Large intestine (tissue), 12 donors: ENCODE data around the gene COX7A2. TPM values are rescaled to one million over a fixed set of nuclear protein-coding genes. Genes with fewer than 3 reads are reported as not detected.

Experiments
- DNase-seq, 2 donors: peaks; one replicate each; pipeline versions ENCODE4 v3.0.0 to v3.0.0-alpha.2; 2013
- H3K27ac ChIP-seq: one replicate; pipeline ENCODE4 v1.5.1; 2013; ENCODE audit warnings: low read length
- H3K27me3 ChIP-seq: 2 replicates; pipeline ENCODE4 v1.6.1; 2013; ENCODE audit warnings: low read length; ENCODE audit not compliant: control insufficient read depth, insufficient read depth
- H3K36me3 ChIP-seq: 2 replicates; pipeline ENCODE4 v1.6.1; 2013; ENCODE audit warnings: low read length; ENCODE audit not compliant: control insufficient read depth, insufficient read depth
- H3K4me1 ChIP-seq: one replicate; pipeline ENCODE4 v1.6.1; 2013; ENCODE audit warnings: low read length; ENCODE audit not compliant: control insufficient read depth, insufficient read depth
- H3K4me3 ChIP-seq: one replicate; pipeline ENCODE4 v1.5.1; 2013; ENCODE audit warnings: low read length
- H3K9me3 ChIP-seq: one replicate; pipeline ENCODE4 v1.6.1; 2013; ENCODE audit warnings: mild to moderate bottlenecking, low read depth, low read length, moderate library complexity; ENCODE audit not compliant: control insufficient read depth
- WGBS: methylation state at CpG from one replicate; pipeline ENCODE4 v1.1.5; 2013; ENCODE audit warnings: low lambda C conversion rate; ENCODE audit not compliant: insufficient coverage; 5-methylcytosine and 5-hydroxymethylcytosine counted together
- long read RNA-seq, 11 donors: transcript quantifications; one replicate each; lab custom pipeline, GENCODE V29; 2026
- polyA plus RNA-seq: library from polyadenylated mRNA; unstranded; fragments of 120-200 nt; gene quantifications from one replicate; pipeline ENCODE4 v1.2.1, GENCODE V29; 2013

The COX7A2 gene
- 241 TPM for polyA plus RNA-seq
- long read RNA-seq, donor 1, transcript COX7A2-202 (4 exons, 773 nt): major isoform, 160 of 174 reads
- long read RNA-seq, donor 1, partial matches to known transcripts: 12 of 174 reads
- long read RNA-seq, donor 1, other reads (novel, unspliced or antisense): 0 of 174 reads
- long read RNA-seq, donor 2, transcript COX7A2-202 (4 exons, 773 nt): major isoform, 367 of 439 reads
- long read RNA-seq, donor 2, transcript COX7A2-207 (2 exons, 914 nt): minor isoform, 7 of 439 reads
- long read RNA-seq, donor 2, partial matches to known transcripts: 62 of 439 reads
- long read RNA-seq, donor 2, other reads (novel, unspliced or antisense): 0 of 439 reads
- long read RNA-seq, donor 3, transcript COX7A2-202 (4 exons, 773 nt): major isoform, 539 of 621 reads
- long read RNA-seq, donor 3, transcript COX7A2-206 (3 exons, 325 nt): minor isoform, 8 of 621 reads
- long read RNA-seq, donor 3, transcript COX7A2-207 (2 exons, 914 nt): minor isoform, 6 of 621 reads
- long read RNA-seq, donor 3, partial matches to known transcripts: 60 of 621 reads
- long read RNA-seq, donor 3, other reads (novel, unspliced or antisense): 6 of 621 reads
- long read RNA-seq, donor 4, transcript COX7A2-202 (4 exons, 773 nt): major isoform, 38 of 38 reads
- long read RNA-seq, donor 4, partial matches to known transcripts: 0 of 38 reads
- long read RNA-seq, donor 4, other reads (novel, unspliced or antisense): 0 of 38 reads
- long read RNA-seq, donor 5, transcript COX7A2-202 (4 exons, 773 nt): major isoform, 182 of 205 reads
- long read RNA-seq, donor 5, partial matches to known transcripts: 18 of 205 reads
- long read RNA-seq, donor 5, other reads (novel, unspliced or antisense): 0 of 205 reads
- long read RNA-seq, donor 6, transcript COX7A2-202 (4 exons, 773 nt): major isoform, 275 of 350 reads
- long read RNA-seq, donor 6, partial matches to known transcripts: 67 of 350 reads
- long read RNA-seq, donor 6, other reads (novel, unspliced or antisense): 0 of 350 reads
- long read RNA-seq, donor 7, transcript COX7A2-202 (4 exons, 773 nt): major isoform, 202 of 246 reads
- long read RNA-seq, donor 7, partial matches to known transcripts: 39 of 246 reads
- long read RNA-seq, donor 7, other reads (novel, unspliced or antisense): 0 of 246 reads
- long read RNA-seq, donor 8, transcript COX7A2-202 (4 exons, 773 nt): major isoform, 532 of 611 reads
- long read RNA-seq, donor 8, partial matches to known transcripts: 58 of 611 reads
- long read RNA-seq, donor 8, other reads (novel, unspliced or antisense): 11 of 611 reads
- long read RNA-seq, donor 9, transcript COX7A2-202 (4 exons, 773 nt): major isoform, 476 of 568 reads
- long read RNA-seq, donor 9, transcript COX7A2-207 (2 exons, 914 nt): minor isoform, 9 of 568 reads
- long read RNA-seq, donor 9, transcript COX7A2-206 (3 exons, 325 nt): minor isoform, 5 of 568 reads
- long read RNA-seq, donor 9, partial matches to known transcripts: 76 of 568 reads
- long read RNA-seq, donor 9, other reads (novel, unspliced or antisense): 0 of 568 reads
- long read RNA-seq, donor 10, transcript COX7A2-202 (4 exons, 773 nt): major isoform, 365 of 402 reads
- long read RNA-seq, donor 10, partial matches to known transcripts: 31 of 402 reads
- long read RNA-seq, donor 10, other reads (novel, unspliced or antisense): 0 of 402 reads
- long read RNA-seq, donor 11, transcript COX7A2-202 (4 exons, 773 nt): major isoform, 279 of 308 reads
- long read RNA-seq, donor 11, partial matches to known transcripts: 25 of 308 reads
- long read RNA-seq, donor 11, other reads (novel, unspliced or antisense): 0 of 308 reads

DNA sequence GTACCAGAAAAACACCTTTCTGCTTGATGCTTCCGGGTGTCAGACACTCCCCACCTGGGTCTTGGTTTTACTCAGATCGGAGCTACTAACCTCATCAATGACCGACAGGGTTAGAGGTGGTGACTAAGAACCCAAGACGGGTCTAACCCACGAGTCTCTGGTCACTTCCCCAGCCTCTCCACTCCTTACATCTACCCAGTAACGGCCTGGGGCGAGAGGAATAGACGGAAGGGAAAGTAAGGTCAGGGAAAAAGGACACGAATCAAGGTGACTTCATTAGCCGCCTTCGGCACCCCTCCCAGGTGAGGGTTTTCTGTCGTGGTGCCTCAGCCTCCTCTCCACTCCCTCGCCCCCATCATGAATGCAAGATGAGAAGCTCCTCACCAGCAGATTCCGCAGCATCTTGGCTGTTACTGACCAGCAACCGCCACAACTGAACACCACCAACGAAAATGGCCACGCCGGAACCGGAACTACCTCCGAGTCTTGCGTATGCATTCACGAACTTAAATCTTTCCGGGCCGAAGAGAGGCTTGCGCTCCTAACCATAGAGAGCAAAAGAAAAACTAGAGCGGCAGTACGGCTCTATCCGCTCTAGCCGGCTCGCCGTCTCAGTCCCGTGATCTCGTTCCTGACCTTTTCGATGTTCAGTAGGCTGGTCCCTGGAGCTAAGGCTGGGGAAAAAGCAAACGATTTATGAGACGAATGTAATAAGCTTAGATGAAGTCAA, at the start of gene COX7A2:
COX7A2 (minus strand) TSS at position 469 of the 730 bp plus-strand sequence; CDS start at position 402, 67 bp downstream.
- Histone ChIP-seq H3K9me3 (no peaks in the 10 kb centered on the region), H3K4me3 (peak within 1 kb of the TSS; percentile 54), H3K36me3 (peaks cover 16% of the 10 kb centered on the region), H3K4me1 (peaks cover 3% of the 10 kb centered on the region), H3K27ac (peak within 1 kb of the TSS; percentile 66), H3K27me3 (no peaks in the 10 kb centered on the region)
- peak; percentile 96 to 98 for DNase-seq
- no CpG with 5 or more reads among the region's 36 CpGs for WGBS

GRCh38 chr6:75292555-75292954, 49.0 kb upstream of the COX7A2 start:
- Histone ChIP-seq H3K9me3 (no peaks in the 10 kb centered on the region), H3K36me3 (no peaks in the 10 kb centered on the region), H3K27ac (no peak overlapping the region), H3K4me1 (no peaks in the 10 kb centered on the region), H3K4me3 (no peak overlapping the region), H3K27me3 (no peaks in the 10 kb centered on the region)
- no peak for DNase-seq
- 83% methylated on average over 1 of the region's 2 CpGs for WGBS

DNA sequence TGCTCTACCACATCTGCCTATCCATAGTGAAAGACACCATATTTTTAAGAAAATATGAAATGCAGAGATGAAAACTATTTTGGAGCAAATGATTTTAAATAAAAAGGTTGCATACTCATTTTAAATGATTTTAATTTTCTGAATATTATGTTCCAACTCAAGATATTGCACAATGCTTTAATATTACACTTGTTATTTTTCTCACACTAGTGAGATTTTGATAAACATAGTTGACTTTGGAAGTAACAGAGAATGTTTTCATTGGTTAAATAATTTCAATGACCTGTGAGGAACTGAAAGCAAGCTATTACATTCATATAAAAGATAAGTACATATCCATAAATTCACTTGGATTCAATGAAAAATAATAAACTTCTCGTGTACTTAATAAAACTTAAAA, 48.1 kb upstream of the COX7A2 start:
- Histone ChIP-seq H3K4me1 (no peaks in the 10 kb centered on the region), H3K36me3 (no peaks in the 10 kb centered on the region), H3K9me3 (no peaks in the 10 kb centered on the region), H3K27me3 (no peaks in the 10 kb centered on the region), H3K4me3 (no peak overlapping the region), H3K27ac (no peak overlapping the region)
- WGBS: 100% methylated on average over 1 of the region's 1 CpG
- no peak for DNase-seq

DNA sequence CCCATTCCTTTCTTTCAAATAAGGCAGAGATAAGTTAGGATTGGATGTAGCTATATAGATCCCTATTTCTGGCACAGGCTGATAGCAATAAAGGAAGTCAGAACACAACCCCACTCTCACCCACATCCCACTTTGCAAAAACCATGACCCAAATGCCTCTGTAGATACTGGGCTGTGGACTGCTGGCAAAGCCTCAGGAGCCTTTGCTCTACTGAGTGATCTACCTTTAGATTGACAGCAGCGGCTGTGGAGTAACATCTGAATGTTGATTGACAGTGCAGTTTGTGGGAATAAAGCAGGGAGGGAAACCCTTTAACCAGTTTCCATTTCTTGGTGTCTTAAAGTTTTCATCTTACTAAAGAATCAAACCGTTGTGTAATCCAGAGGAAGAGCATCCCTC, 47.7 kb upstream of the COX7A2 start:
- no peaks in the 10 kb centered on the region for H3K27me3 ChIP-seq
- no peak overlapping the region for H3K4me3 ChIP-seq
- DNase-seq: no peak
- no peaks in the 10 kb centered on the region for H3K4me1 ChIP-seq
- H3K9me3 ChIP-seq: no peaks in the 10 kb centered on the region
- WGBS: no CpG with 5 or more reads among the region's 2 CpGs
- no peak overlapping the region for H3K27ac ChIP-seq
- no peaks in the 10 kb centered on the region for H3K36me3 ChIP-seq

DNA sequence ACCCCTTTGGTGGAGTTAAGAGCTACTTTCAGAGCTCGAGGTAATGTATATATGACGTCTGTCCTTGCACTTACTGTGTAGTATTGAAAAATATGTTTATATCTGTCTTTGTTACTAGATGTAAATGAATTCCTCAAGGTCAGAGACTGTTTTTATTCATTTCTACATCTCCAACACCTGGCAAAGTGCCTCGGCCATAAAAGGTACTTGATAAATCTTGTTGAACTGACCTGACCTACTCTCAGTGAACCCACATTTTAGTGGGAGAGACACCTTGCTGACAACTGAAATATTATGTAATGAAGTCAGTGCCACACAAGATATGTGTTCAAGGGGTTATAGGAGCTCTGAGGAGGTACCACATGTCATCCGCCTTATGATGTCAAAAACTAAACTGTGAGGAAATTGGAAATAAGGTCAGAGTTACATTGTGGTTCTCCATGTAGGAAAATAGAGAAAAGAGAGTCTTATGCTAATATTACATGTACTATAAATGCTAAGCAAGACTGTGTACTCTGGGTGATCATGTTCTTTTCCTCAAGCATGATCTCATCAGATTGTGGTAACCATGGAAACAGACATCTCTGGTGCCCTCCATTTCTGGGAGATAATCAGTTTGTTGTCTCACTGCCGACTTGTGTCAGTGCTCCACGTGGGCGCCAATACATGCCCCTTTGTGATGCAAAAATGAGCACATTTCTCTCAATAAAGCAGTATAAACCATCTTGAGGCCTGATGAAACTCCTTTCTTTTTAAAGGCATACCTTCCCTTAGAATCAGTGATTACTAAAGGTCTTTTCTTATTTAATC, 46.7 kb upstream of the COX7A2 start:
- no peak for DNase-seq

GRCh38 chr6:75288023-75288422, 44.4 kb upstream of the COX7A2 start:
- Histone ChIP-seq H3K36me3 (no peaks in the 10 kb centered on the region), H3K4me3 (no peak overlapping the region), H3K9me3 (no peaks in the 10 kb centered on the region), H3K27ac (no peak overlapping the region), H3K4me1 (no peaks in the 10 kb centered on the region), H3K27me3 (no peaks in the 10 kb centered on the region)
- DNase-seq: no peak
- no CpG with 5 or more reads among the region's 1 CpG for WGBS

More for the DNA sequence above, 46.7 kb upstream of the COX7A2 start:
- WGBS: 45% methylated on average over 2 of the region's 7 CpGs
- Histone ChIP-seq H3K27ac (no peak overlapping the region), H3K4me3 (no peak overlapping the region), H3K9me3 (no peaks in the 10 kb centered on the region), H3K27me3 (no peaks in the 10 kb centered on the region), H3K36me3 (no peaks in the 10 kb centered on the region), H3K4me1 (no peaks in the 10 kb centered on the region)

DNA sequence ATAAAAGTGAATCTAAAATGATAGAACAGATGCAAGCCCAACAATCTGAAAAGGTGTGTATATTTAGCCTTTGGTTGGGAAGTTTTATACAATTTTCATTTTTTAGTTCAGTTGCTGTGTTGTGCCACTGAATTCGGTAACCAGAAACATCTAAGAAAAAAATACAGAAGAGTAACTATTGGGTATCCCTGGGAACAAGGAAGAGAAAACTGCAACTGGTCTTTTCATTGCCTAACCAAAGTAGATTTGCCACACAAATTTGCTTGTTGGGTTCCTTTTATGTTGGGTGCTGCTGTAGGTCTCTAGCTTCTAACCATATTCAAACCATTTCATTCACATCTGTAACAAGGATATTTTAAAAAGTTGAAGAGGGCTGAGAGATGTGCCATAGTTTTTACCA, 43.8 kb upstream of the COX7A2 start:
- no CpG with 5 or more reads among the region's 1 CpG for WGBS
- Histone ChIP-seq H3K4me3 (no peak overlapping the region), H3K36me3 (no peaks in the 10 kb centered on the region), H3K9me3 (no peaks in the 10 kb centered on the region), H3K27ac (no peak overlapping the region), H3K27me3 (no peaks in the 10 kb centered on the region), H3K4me1 (peaks cover 4% of the 10 kb centered on the region)
- DNase-seq: no peak

GRCh38 chr6:75286955-75287354, 43.4 kb upstream of the COX7A2 start:
- WGBS: no CpG with 5 or more reads among the region's 2 CpGs
- Histone ChIP-seq H3K4me3 (no peak overlapping the region), H3K9me3 (no peaks in the 10 kb centered on the region), H3K27me3 (no peaks in the 10 kb centered on the region), H3K4me1 (peaks cover 7% of the 10 kb centered on the region), H3K27ac (no peak overlapping the region), H3K36me3 (no peaks in the 10 kb centered on the region)
- no peak for DNase-seq
